Keratinocyte (primary cell): ENCODE results near the gene SSTR5. TPM values are rescaled to one million over a fixed set of nuclear protein-coding genes. Genes with fewer than 3 reads are reported as not detected.

ENCODE experiments used
- DNase-seq: peaks from one replicate; pipeline ENCODE4 v3.0.0-alpha.2; 2011; ENCODE audit warnings: low read depth, missing footprints, low spot score
- FAIRE-seq: peaks from 2 replicates; lab custom pipeline; 2011; peaks lifted over from hg19 to GRCh38; lab: Jason Lieb, UNC
- H2AFZ ChIP-seq: 2 replicates; pipeline ENCODE4 v1.6.0; 2012; ENCODE audit warnings: low read length, control low read depth, inconsistent platforms; ENCODE audit not compliant: control insufficient read depth
- H3K27ac ChIP-seq: 2 replicates; pipeline ENCODE4 v1.5.1; 2011; ENCODE audit warnings: low read length; ENCODE audit not compliant: control insufficient read depth, insufficient read depth
- H3K27me3 ChIP-seq: 3 replicates; pipeline ENCODE4 v1.6.0; 2011; ENCODE audit warnings: low read length; ENCODE audit not compliant: control insufficient read depth, insufficient read depth; ENCODE audit errors: extremely low read depth
- H3K36me3 ChIP-seq, 2 experiments: 2 replicates in 1 of 2; 3 replicates in 1 of 2; pipeline ENCODE4 v1.5.1; 2011; ENCODE audit warnings: low read length in 2 of 2, mild to moderate bottlenecking in 1 of 2; ENCODE audit not compliant: control insufficient read depth in 2 of 2, insufficient read depth in 2 of 2; ENCODE audit errors: extremely low read depth in 1 of 2
- H3K4me1 ChIP-seq: 3 replicates; pipeline ENCODE4 v1.5.1; 2011; ENCODE audit warnings: low read length; ENCODE audit not compliant: control insufficient read depth, insufficient read depth; ENCODE audit errors: extremely low read depth
- H3K4me2 ChIP-seq: 3 replicates; pipeline ENCODE4 v1.6.0; 2011; ENCODE audit warnings: low read depth, low read length; ENCODE audit not compliant: control insufficient read depth, insufficient read depth; ENCODE audit errors: extremely low read depth
- H3K4me3 ChIP-seq, 3 experiments: fragments of 200-600 bp in 1 of 3; sonication (generic) in 1 of 3; 2 replicates in 2 of 3; 3 replicates in 1 of 3; pipeline ENCODE4 v1.5.1; 2011 to 2016; ENCODE audit warnings: low read length in 3 of 3, mild to moderate bottlenecking in 3 of 3, control low read depth in 2 of 3, inconsistent platforms in 1 of 3, low read depth in 1 of 3, mixed read lengths in 1 of 3, mixed run types in 1 of 3, moderate library complexity in 1 of 3; ENCODE audit not compliant: control insufficient read depth in 2 of 3, insufficient read depth in 2 of 3; ENCODE audit errors: extremely low read depth in 1 of 3
- H3K79me2 ChIP-seq: 2 replicates; pipeline ENCODE4 v1.6.0; 2012; ENCODE audit warnings: low read length; ENCODE audit not compliant: control insufficient read depth, insufficient read depth
- H3K9ac ChIP-seq: 3 replicates; pipeline ENCODE4 v1.6.0; 2011; ENCODE audit warnings: low read length; ENCODE audit not compliant: control insufficient read depth, insufficient read depth; ENCODE audit errors: extremely low read depth
- H3K9me1 ChIP-seq: 3 replicates; pipeline ENCODE4 v1.6.0; 2011; ENCODE audit warnings: low read length; ENCODE audit not compliant: control insufficient read depth, insufficient read depth; ENCODE audit errors: extremely low read depth
- H3K9me3 ChIP-seq: 2 replicates; pipeline ENCODE4 v1.5.1; 2012; ENCODE audit warnings: low read depth, low read length; ENCODE audit not compliant: control insufficient read depth
- H4K20me1 ChIP-seq: 3 replicates; pipeline ENCODE4 v1.6.0; 2011; ENCODE audit warnings: low read length; ENCODE audit not compliant: control insufficient read depth, insufficient read depth; ENCODE audit errors: extremely low read depth
- CTCF ChIP-seq, 3 experiments: IDR thresholded peaks in 1 of 3; conservative IDR thresholded peaks in 1 of 3; optimal IDR thresholded peaks in 1 of 3; 2 replicates in 2 of 3; 3 replicates in 1 of 3; pipeline versions ENCODE3 to v1.5.1; 2011; ENCODE audit warnings: low read length in 3 of 3, mild to moderate bottlenecking in 3 of 3, moderate library complexity in 2 of 3, control low read depth in 1 of 3, inconsistent platforms in 1 of 3; ENCODE audit not compliant: insufficient read depth in 2 of 3; ENCODE audit errors: extremely low read depth in 1 of 3
- EZH2 ChIP-seq: IDR thresholded peaks from one replicate; pipeline ENCODE4 v1.6.1; 2012; ENCODE audit warnings: inconsistent platforms, mild to moderate bottlenecking, low read length, moderate library complexity
- dilution Hi-C: fragments of 300-500 bp; cut with MboI; formaldehyde crosslinking; loops from one replicate; pipeline ENCODE4 v1.7.0; 2020; ENCODE audit warnings: low sequenced_read_pairs; ENCODE audit not compliant: extremely low pct_ligation_motif_present
- polyA plus RNA-seq, 5 experiments: library from polyadenylated mRNA; depleted of rRNA in 3 of 5; stranded (reverse) in 3 of 5; stranded (forward) in 1 of 5; unstranded in 1 of 5; fragments of >200 nt; gene quantifications; 1 replicate in 1 of 5; 2 replicates in 3 of 5; 3 replicates in 1 of 5; pipeline versions ENCODE4 v1.2.1 to v1.2.3, GENCODE V29; 2011 to 2012; ENCODE audit warnings: missing spikeins in 2 of 5, low read depth in 1 of 5, low replicate concordance in 1 of 5

SSTR5 gene
- polyA plus RNA-seq, 1 donor (not counting 4 experiments of a cell fraction or from before 2014, with no cell fraction given): not detected

- Histone ChIP-seq H3K79me2 (no peaks in the 10 kb centered on the region), H3K36me3 (no peaks in the 10 kb centered on the region), H3K4me3 (no peak overlapping the region), H3K9me1 (no peaks in the 10 kb centered on the region), H3K27ac (no peak overlapping the region), H3K4me2 (no peak overlapping the region), H3K9me3 (no peaks in the 10 kb centered on the region), H3K4me1 (no peaks in the 10 kb centered on the region), H3K9ac (no peak overlapping the region), H4K20me1 (no peaks in the 10 kb centered on the region), H2AFZ (no peak overlapping the region), H3K27me3 (peaks cover 21% of the 10 kb centered on the region)
- dilution Hi-C loops: no loop called here
- no peak for TF ChIP-seq EZH2
- TF ChIP-seq CTCF (optimal IDR thresholded peaks at IDR 0.05 in 1 of 3, IDR thresholded peaks at IDR 0.05 in 1 of 3, conservative IDR thresholded peaks at IDR 0.05 in 1 of 3; ENCODE audit: extremely low read depth in 1 of 3, insufficient read depth in 2 of 3, low read length in 3 of 3): no peak
- DNase-seq (no peak), FAIRE-seq (no peak)
Measured at GRCh38 chr16:1097800-1098199, 25.3 kb downstream of the SSTR5 start.

GRCh38 chr16:1098266-1098991 is 25.9 kb downstream of the SSTR5 start:
- H3K79me2 ChIP-seq: no peaks in the 10 kb centered on the region
- FAIRE-seq: no peak
- no peak overlapping the region for H3K4me2 ChIP-seq
- no peaks in the 10 kb centered on the region for H3K4me1 ChIP-seq
- H3K9ac ChIP-seq: no peak overlapping the region
- no peak overlapping the region for H3K27ac ChIP-seq
- H3K9me3 ChIP-seq: no peaks in the 10 kb centered on the region
- no peaks in the 10 kb centered on the region for H3K36me3 ChIP-seq
- H2AFZ ChIP-seq: no peak overlapping the region
- TF ChIP-seq EZH2: no peak
- no peak for TF ChIP-seq CTCF (optimal IDR thresholded peaks at IDR 0.05 in 1 of 3, IDR thresholded peaks at IDR 0.05 in 1 of 3, conservative IDR thresholded peaks at IDR 0.05 in 1 of 3; ENCODE audit: extremely low read depth in 1 of 3, insufficient read depth in 2 of 3, low read length in 3 of 3)
- DNase-seq: no peak
- dilution Hi-C loops: no loop called here
- no peak overlapping the region for H3K4me3 ChIP-seq
- H4K20me1 ChIP-seq: no peaks in the 10 kb centered on the region
- no peaks in the 10 kb centered on the region for H3K9me1 ChIP-seq
- H3K27me3 ChIP-seq: peaks cover 26% of the 10 kb centered on the region
